Measurements from ENCODE around the gene STK32A.
A peak's percentile ranks its signal among the peaks of the same experiment; 100 is the strongest.

Gene STK32A

GRCh38 chr5:147336876-147337275 is 102.0 kb downstream of the STK32A start:
- no peak overlapping the region for H3K4me3 ChIP-seq (ENCODE audit: low read length)

GRCh38 chr5:147339313-147339712 is 104.5 kb downstream of the STK32A start:
- Histone ChIP-seq H3K9me3 (ENCODE audit: control insufficient read depth, insufficient read depth, low read length) (no peaks in the 10 kb centered on the region), H3K79me2 (ENCODE audit: control insufficient read depth, low read length) (no peaks in the 10 kb centered on the region), H3K4me1 (ENCODE audit: control insufficient read depth, low read length) (no peaks in the 10 kb centered on the region), H3K36me3 (ENCODE audit: control insufficient read depth, low read length) (no peaks in the 10 kb centered on the region), H3K4me2 (ENCODE audit: low read length) (no peak overlapping the region), H4K20me1 (ENCODE audit: control insufficient read depth, insufficient read depth, low read depth, low read length) (no peaks in the 10 kb centered on the region), H3F3A (ENCODE audit: control insufficient read depth, insufficient read depth) (no peaks in the 10 kb centered on the region), H3K4me3 (ENCODE audit: low read length) (no peak overlapping the region), H3K9me2 (replicated peaks; ENCODE audit: control insufficient read depth, low read length) (no peaks in the 10 kb centered on the region), H3K27me3 (ENCODE audit: control insufficient read depth, low read length) (0 out of 2 replicates have a peak, but pooled peaks cover 2% of the 10 kb centered on the region), H3K27ac (ENCODE audit: low read depth, low read length) (no peak overlapping the region)
- TF ChIP-seq CTCF (IDR thresholded peaks at IDR 0.05; ENCODE audit: low read depth, low read length, poor library complexity, severe bottlenecking) (peak; percentile 16), EZH2phosphoT487 (IDR thresholded peaks at IDR 0.05; ENCODE audit: borderline replicate concordance, low read length) (no peak)

More at GRCh38 chr5:147336876-147337275, 102.0 kb downstream of the STK32A start:
- no peaks in the 10 kb centered on the region for H3K79me2 ChIP-seq (ENCODE audit: control insufficient read depth, low read length)
- no peak overlapping the region for H3K4me2 ChIP-seq (ENCODE audit: low read length)
- no peaks in the 10 kb centered on the region for H3K9me3 ChIP-seq (ENCODE audit: control insufficient read depth, insufficient read depth, low read length)
- no peaks in the 10 kb centered on the region for H3K36me3 ChIP-seq (ENCODE audit: control insufficient read depth, low read length)
- H3K27ac ChIP-seq (ENCODE audit: low read depth, low read length) = no peak overlapping the region
- no peaks in the 10 kb centered on the region for H3F3A ChIP-seq (ENCODE audit: control insufficient read depth, insufficient read depth)
- H3K4me1 ChIP-seq (ENCODE audit: control insufficient read depth, low read length) = no peaks in the 10 kb centered on the region
- H3K27me3 ChIP-seq (ENCODE audit: control insufficient read depth, low read length) = no peaks in the 10 kb centered on the region
- no peaks in the 10 kb centered on the region for H3K9me2 ChIP-seq (replicated peaks; ENCODE audit: control insufficient read depth, low read length)
- no peak for TF ChIP-seq CTCF (IDR thresholded peaks at IDR 0.05; ENCODE audit: low read depth, low read length, poor library complexity, severe bottlenecking)
- TF ChIP-seq EZH2phosphoT487 (IDR thresholded peaks at IDR 0.05; ENCODE audit: borderline replicate concordance, low read length) = no peak
- H4K20me1 ChIP-seq (ENCODE audit: control insufficient read depth, insufficient read depth, low read depth, low read length) = no peaks in the 10 kb centered on the region

DNA sequence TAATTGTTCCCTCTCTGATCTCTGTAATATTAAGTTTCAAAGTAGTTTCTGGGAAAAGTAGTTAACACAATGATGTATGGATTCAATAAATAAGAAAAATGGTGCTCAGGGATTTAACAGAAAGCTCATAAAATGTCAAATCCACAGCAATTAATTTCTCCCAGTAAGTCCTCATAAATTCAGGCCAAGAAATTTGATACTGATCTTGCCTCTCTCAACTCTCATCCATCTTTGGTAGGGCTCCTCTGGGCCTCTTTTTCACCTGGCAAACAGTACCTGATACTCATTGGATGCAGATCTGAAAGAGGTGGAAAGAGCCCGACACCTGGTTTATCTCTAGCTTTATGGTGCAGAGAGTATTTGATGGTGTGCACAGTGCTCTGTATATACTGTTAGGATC is 106.1 kb downstream of the STK32A start:
- H3K4me1 ChIP-seq (ENCODE audit: control insufficient read depth, low read length) = no peaks in the 10 kb centered on the region
- H3K4me2 ChIP-seq (ENCODE audit: low read length) = no peak overlapping the region
- H3K79me2 ChIP-seq (ENCODE audit: control insufficient read depth, low read length) = no peaks in the 10 kb centered on the region
- H3K27ac ChIP-seq (ENCODE audit: low read depth, low read length) = no peak overlapping the region
- TF ChIP-seq EZH2phosphoT487 (IDR thresholded peaks at IDR 0.05; ENCODE audit: borderline replicate concordance, low read length) (no peak), CTCF (IDR thresholded peaks at IDR 0.05; ENCODE audit: low read depth, low read length, poor library complexity, severe bottlenecking) (no peak)
- H4K20me1 ChIP-seq (ENCODE audit: control insufficient read depth, insufficient read depth, low read depth, low read length) = no peaks in the 10 kb centered on the region
- 0 out of 2 replicates have a peak, but pooled peaks cover 2% of the 10 kb centered on the region for H3K27me3 ChIP-seq (ENCODE audit: control insufficient read depth, low read length)
- no peaks in the 10 kb centered on the region for H3K36me3 ChIP-seq (ENCODE audit: control insufficient read depth, low read length)
- H3K9me2 ChIP-seq (replicated peaks; ENCODE audit: control insufficient read depth, low read length) = no peaks in the 10 kb centered on the region
- no peaks in the 10 kb centered on the region for H3F3A ChIP-seq (ENCODE audit: control insufficient read depth, insufficient read depth)
- H3K9me3 ChIP-seq (ENCODE audit: control insufficient read depth, insufficient read depth, low read length) = no peaks in the 10 kb centered on the region
- no peak overlapping the region for H3K4me3 ChIP-seq (ENCODE audit: low read length)

Measured in DOHH2 (cell line).